ENCODE data around the gene HYAL2.

Gene HYAL2

GRCh38 chr3:50268703-50269451, 53.7 kb downstream of the HYAL2 start, which contains the start of gene SEMA3B:
Gene SEMA3B (plus strand): TSS chr3:50269147. CDS start chr3:50269241, 94 bp downstream.
- DNase-seq, result no peak

- no peak for DNase-seq
Observed at GRCh38 chr3:50268276-50268675, 54.3 kb downstream of the HYAL2 start.

Measured in cortex of kidney (tissue), 1 donor.